22Rv1 (cell line): ENCODE data around the gene KAT5.

Source experiments
- CTCF ChIP-seq: fragments of 450-650 bp; IDR thresholded peaks from 2 replicates; pipeline ENCODE4 v1.5.1; 2017; ENCODE audit warnings: mild to moderate bottlenecking
- ZFX ChIP-seq: fragments of 450-650 bp; IDR thresholded peaks from 2 replicates; pipeline ENCODE4 v1.6.1; 2017; ENCODE audit warnings: antibody characterized with exemption, borderline replicate concordance

- TF ChIP-seq CTCF = no peak
- TF ChIP-seq ZFX = no peak
These were observed 52.4 kb downstream of the KAT5 start for GRCh38 chr11:65764434-65764833.
